ACHN (cell line): Measurements from ENCODE around the gene PCSK5.
A peak's percentile ranks its signal among the peaks of the same experiment; 100 is the strongest.
"Not testable (repeated sequence)": the region's sequence is repeated elsewhere in the genome, so short reads cannot be mapped to it uniquely, and the experiment has no call there.

Experiments
- DNase-seq: peaks from one replicate; pipeline ENCODE4 v3.0.0-alpha.2; 2015
- in situ Hi-C: cut with HindIII; loops from 2 replicates; pipeline ENCODE4 v1.10.0; 2017; ENCODE audit warnings: low sequenced_read_pairs, low pct_ligation_motif_present, low pct_unique_long_range_greater_than_20kb

The PCSK5 gene

DNA sequence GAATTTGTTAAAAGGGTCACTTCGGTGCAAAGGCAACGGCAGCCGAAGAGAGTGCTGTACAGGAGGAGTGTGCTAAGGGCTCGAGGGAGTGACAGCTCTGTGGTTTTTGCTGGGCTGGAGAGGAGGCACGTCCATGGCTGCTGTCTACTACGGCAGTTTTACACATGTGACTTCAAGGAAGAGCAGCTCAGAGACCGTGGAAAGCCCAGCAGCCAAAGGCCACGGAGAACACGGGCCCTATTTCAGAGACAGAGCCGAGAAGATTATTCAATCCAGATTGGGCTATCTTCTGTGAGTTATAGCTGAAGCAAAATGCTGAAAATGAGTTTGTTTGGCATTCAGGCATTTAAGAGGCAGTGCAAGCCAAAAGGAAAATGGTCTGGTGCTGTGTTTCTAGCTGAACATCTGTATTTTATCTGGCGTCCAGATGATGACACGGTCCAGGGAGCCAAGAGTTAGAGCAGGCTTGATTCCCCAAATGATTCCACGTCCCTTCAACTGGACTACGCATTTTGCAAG, 407.3 kb downstream of the PCSK5 start:
- no peak for DNase-seq
- in situ Hi-C loops: no loop called here

DNA sequence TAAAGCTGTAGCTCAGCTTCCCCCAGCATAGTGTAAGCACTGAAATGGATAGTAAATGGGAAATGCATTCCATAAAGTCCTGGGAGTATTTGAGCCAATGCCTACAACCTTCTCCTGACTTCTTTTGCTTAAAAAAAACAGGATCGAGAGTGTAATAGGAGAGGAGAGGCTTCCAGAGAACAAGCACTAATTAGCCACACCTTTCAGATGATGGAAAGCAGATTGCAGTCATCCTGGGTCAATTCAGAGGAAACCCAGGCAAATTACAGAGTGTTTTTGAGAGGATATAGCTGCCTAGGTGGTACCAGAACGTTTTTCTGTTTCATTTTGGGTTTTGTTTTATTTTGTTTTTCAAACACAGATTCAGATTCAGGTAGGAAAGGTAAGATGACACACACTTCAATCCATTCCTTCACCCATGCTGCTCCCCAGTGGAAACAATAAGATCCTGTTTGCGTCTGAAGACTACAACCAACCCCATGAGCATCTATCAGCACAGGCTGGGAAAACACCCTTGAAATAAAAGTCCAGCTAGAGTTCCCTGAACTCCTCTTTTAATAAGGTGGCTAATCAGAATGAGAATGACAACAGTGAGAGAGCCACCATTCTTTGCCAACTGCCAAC, 408.2 kb downstream of the PCSK5 start:
- DNase-seq: no peak
- in situ Hi-C loops: no loop called here

DNA sequence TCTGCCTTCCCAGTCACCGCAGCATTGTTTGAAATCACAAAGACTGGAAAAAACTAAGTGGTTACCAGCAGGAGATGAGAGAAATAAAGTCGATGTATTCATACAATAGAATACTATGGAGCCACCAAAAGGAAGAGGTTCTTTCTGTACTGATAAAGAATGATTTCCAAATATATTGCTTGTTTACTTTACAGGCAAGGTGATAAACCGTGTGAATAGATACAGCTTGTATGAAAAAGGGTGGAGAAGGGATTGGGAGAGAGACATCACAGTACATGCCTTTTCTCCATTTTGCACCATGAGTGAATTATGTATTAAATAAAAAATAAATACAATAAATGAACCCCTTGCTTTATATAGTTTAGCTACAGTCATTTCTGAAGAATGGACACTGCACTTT, 412.1 kb downstream of the PCSK5 start:
- in situ Hi-C loops: no loop called here
- DNase-seq: no peak

DNA sequence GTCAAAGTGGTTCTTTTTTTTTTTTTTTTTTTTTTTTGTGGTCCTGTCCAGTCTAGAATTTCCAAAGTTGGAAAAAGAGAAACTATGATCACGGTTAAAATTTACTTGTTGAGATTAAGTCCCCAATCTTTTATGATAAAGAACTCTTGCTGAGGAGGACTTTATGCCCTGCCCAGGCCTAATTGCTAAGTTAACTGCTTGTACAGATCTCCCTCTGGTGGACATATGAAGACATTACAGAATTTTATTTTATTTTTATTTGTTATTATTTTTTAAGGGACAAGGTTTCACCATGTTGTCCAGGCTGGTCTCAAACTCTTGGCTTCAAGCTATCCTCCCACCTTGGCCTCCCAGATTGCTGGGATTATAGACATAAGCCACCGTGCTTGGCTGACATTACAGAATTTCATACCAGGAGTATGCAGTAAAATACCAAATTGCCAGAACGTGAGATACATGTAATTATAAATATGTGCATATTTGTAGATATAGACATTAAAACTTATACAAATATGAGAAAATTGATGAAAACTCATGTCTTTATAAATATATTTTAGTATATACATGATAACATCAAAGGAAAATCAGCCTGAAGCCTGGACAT, 412.6 kb downstream of the PCSK5 start:
- in situ Hi-C loops: no loop called here
- peak; percentile 60 for DNase-seq

DNA sequence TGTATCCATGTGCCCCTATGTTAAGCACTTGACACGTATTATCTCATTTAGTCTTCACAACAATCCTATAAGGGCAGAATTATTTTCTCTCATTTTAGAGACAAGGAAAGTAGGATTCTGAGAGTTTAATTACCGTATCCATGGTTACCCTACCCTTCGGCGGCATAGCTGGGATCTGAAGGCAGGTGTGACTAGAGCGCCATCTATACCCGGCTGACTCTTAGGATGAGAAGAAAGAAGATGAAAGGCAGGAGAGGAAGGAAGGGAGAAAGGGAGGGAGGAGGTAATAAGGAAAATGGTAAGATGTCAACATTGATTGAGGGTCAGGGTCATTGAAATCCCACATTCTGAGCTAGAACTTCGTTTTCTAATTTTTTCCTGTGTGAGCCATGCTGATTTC, 416.6 kb downstream of the PCSK5 start:
- DNase-seq, in situ Hi-C loops: not testable (repeated sequence)

DNA sequence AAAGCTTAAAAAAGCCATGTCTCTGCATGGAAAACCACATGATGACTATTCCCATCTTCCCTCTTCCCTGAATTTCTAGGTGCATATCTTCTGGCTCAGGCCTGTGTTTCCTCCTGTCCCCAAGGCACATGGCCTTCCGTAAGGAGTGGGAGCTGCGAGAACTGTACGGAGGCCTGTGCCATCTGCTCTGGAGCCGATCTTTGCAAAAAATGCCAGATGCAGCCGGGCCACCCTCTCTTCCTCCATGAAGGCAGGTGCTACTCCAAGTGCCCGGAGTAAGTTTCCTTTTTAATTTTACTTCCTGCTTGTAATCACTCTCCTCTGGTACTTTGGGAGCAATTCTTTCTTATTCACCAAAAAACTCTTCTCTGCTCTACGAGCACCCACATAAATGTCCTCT, 420.1 kb downstream of the PCSK5 start:
- in situ Hi-C loops: no loop called here
- no peak for DNase-seq

DNA sequence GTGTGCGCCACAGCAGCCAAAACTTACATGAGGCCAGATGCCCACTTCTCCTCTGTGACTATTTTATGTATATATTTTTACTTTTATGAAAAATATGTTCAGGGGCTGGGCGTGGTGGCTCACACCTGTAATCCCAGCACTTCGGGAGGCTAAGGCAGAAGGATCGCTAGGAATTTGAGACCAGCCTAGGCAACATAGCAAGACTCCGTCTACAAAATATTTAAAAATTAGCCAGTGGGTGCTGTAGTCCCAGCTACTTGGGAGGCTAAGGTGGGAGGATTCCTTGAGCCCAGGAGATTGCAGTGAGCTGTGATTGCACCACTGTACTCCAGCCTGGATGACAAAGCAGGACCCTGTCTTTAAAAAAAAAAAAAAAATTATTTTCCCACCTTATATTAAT, 420.5 kb downstream of the PCSK5 start:
- no peak for DNase-seq
- in situ Hi-C loops: no loop called here

DNA sequence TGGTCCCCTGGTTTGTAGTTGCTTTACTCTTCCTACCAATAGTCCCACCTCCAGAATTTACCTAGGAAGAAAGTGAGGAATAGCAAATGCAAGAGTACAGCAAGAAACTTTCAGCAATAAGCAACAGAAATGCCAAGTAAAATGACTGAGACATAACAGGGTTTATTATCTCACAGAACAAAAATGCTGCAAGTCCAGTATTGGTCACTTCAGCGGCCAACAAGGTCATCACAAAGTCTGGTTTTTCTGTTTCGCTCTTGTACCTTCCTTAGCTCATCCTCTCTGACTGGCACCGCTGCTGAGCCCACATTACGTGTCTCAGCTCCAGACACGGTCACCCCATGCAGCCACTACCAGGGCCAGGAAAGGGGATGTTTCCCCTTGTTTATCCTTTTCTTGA, 421.1 kb downstream of the PCSK5 start:
- DNase-seq: no peak
- in situ Hi-C loops: no loop called here

DNA sequence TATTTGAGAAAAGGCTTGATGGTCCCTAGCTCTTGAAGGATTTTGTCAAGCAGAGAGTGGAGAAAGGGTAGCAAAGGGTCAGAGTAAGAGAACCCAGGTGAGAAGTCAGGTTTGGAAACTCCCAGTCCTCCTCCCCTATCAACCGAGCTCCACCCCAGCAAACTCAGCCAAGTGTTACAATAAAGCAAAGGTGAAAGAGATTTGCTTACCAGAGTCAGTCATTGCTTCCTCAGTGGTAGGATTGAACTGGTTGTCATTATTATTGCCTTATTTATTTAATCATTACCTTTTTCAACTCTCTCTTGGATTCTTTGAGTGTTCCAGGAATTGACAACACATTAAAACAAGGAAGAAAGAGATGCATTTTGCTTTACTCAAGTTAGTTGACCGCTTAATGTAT, 423.3 kb downstream of the PCSK5 start:
- no peak for DNase-seq
- in situ Hi-C loops: no loop called here

DNA sequence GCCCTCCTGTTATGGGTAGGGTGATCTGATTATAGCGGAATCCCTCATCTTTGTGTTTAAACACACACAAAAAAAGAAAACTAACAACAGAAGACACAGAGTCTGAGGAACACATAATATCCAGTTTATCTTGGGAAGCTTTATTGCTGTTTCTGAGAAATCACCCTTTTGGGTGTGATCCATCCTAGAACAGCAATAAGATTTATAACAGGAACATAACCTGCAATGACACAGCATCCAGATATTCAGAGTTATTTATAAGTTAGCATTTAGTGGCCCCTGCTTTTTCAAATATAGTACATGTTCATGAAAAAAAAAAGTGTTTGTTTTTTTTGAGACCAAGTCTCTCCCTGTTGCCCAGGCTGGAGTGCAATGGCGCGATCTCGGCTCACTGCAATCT, 423.8 kb downstream of the PCSK5 start:
- no peak for DNase-seq
- in situ Hi-C loops: no loop called here

DNA sequence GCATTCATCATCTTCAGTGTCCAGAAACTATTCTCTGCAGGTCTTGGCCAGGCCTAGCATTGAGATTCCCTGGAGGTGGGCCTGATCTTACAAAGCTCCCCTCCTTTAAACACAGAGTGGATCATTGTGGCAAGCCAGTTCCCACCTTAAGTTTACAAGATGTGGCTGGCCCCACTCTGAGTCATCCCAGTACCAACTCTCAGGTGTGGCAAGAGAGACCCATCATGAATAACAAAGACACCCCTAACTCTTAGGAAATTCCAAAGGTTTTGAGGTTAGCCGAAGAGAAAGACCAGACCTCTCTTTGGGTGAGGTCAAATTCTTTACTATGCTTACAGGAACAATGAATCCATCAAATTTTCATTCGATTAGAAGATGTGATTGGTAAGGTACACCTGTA, 425.6 kb downstream of the PCSK5 start:
- DNase-seq: no peak
- in situ Hi-C loops: no loop called here

DNA sequence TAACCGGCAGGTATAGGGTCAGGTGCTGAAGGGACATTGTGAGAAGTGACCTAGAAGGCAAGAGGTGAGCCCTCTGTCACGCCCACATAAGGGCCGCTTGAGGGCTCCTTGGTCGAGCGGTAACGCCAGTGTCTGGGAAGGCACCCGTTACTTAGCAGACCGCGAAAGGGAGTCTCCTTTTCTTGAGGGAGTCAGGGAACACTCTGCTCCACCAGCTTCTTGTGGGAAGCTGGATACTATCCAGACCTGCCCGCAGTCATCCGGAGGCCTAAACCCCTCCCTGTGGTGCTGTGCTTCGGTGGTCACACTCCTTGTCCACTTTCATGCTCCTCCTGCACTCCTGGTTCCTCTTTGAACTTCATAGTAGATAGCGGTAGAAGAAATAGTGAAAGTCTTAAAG, 429.0 kb downstream of the PCSK5 start:
- DNase-seq, in situ Hi-C loops: not testable (repeated sequence)

DNA sequence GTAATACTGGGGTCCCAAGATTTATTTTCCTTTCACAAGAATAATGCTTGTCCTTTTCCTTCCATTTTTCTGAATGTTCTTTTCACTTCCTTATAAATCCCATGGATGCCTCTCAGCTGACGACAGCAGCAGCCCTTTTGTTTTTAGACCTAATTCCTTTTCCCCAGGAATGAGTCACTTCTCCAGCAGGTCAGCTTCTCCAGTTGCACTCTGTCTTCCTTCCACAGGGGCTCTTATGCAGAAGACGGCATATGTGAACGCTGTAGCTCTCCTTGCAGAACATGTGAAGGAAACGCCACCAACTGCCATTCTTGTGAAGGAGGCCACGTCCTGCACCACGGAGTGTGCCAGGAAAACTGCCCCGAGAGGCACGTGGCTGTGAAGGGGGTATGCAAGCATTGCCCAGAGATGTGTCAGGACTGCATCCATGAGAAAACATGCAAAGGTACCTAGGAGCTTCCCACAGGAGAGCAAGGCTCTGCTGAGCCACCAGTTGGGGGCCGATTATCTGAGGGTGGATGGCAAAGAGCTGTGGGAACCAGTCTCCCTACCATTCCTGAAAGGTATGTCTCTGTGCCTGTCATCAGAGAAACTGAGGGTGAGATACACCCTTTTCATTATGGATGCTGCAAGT, 430.8 kb downstream of the PCSK5 start:
- in situ Hi-C loops: no loop called here
- DNase-seq: peak; percentile 40

DNA sequence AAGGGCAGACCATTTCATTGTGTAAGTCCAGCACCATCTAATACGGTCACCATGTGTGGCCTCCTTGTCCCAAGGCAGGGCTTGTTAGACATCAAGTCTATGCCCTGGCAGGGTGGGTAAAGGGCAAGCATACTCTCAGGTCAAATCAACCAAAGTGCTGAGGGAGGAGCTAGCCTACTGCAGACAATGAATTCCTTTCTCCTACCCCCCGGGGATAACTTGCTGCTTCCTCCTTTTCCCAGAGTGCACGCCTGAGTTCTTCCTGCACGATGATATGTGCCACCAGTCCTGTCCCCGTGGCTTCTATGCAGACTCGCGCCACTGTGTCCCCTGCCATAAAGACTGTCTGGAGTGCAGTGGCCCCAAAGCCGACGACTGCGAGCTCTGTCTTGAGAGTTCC, 432.3 kb downstream of the PCSK5 start:
- no peak for DNase-seq
- in situ Hi-C loops: no loop called here

DNA sequence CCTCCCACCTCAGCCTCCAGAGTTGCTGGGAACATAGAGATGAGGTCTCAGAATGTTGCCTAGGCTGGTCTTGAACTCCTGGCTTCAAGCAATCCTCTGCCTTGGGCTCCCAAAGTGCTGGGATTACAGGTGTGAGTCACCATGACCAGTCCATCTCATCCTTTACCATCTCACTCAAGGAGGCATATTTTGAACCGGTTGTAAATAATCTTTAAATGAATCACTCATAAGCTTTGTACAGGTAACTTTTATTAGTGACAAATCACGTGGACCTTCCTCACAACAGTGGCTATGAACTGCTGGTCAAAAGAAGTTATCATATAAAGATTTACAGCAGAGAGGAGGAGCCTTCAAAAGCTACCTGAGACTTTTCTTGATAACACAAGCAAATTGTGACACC, 433.0 kb downstream of the PCSK5 start:
- in situ Hi-C loops: no loop called here
- DNase-seq: no peak

DNA sequence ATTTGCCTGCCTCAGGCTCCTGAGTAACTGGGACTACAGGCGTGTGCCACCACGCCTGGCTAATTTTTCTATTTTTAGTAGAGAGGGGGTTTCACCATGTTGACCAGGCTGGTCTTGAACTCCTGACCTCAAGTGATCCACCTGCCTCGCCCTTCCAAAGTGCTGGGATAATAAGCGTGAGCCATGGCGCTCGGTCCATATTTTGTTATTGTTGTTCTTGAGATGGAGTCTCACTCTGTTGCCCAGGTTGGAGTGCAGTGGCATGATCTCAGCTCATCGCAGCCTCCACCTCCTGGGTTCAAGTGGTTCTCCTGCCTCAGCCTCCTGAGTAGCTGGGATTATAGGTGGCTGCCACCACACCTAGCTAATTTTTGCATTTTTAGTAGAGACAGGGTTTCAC, 433.6 kb downstream of the PCSK5 start:
- in situ Hi-C loops: not testable (repeated sequence)

DNA sequence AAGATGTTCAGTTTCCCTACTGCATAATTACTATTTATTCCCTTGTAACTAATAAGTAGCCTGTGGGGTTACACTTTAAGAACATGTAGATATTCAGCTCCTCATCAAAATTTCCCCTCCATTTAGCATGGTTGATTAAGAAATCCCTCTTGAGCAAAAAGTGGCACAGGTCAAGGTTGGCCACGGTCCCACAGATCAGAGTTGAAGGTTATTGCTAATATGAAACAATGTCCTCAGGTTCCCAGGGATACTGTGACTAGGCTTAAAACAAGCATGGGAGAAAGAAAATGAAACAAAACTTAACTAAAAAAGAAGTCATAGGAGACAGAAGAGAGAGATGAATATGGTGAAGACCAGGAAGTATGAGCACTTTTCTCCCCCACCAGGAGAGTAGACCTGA, 439.6 kb downstream of the PCSK5 start:
- DNase-seq: no peak
- in situ Hi-C loops: no loop called here

More for the DNA sequence above, 433.6 kb downstream of the PCSK5 start:
- not testable (repeated sequence) for DNase-seq

DNA sequence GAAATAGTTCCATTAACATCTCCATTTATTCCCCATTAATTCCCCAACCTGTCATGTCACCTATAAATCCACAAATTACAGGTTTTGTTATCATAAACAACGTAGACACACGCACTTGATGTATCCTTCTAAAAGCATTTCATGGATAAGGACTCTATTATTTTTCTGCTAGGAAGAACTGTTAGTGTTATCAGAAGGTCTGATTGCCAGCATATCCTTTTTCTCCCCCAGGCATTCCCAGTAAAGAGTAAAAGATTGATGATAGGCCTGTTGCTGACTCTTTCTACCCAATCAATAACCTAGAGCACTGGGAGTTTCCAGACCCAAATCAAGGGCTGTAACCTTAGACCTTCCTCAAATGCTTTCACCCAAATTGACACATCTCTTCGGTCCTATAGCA, 442.9 kb downstream of the PCSK5 start:
- DNase-seq: no peak
- in situ Hi-C loops: no loop called here

DNA sequence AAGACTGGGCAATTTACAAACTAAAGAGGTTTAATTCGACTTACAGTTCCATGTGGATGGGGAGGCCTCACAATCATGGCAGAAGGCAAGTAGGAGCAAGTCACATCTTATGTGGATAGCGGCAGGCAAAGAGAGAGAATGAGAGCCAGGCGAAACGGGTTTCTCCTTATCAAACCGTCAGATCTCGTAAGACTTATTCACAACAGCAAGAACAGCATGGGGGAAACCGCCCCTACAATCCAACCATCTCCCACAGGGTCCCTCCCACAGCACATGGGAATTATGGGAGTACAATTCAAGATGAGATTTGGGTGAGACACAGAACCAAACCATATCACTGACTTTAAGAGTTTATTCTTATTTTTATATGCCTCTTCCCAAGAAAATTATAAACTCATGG, 443.5 kb downstream of the PCSK5 start:
- in situ Hi-C loops: no loop called here
- DNase-seq: no peak

DNA sequence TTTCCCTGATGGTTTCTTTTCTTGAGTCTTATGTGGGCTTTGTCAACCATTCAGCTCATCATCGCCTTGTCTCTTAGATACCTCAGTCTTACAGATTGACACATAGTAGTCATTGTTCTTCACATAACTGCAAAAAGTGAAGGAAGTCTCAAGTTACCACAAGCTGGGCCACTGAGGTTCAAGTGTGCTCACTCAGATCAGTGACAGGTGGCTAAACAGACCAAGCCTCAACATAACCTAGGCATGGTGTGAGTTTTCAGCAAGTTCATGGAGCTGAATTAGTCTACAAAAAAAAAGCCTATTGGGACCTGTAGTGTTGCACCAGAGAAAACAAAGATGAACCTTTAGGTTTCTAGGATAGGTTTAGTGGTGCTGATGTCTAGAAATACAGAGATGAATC, 445.6 kb downstream of the PCSK5 start:
- no peak for DNase-seq
- in situ Hi-C loops: no loop called here
